Neutrophil (primary cell): ENCODE measurements around the gene KDSR.

ENCODE experiments used
- H3K27ac ChIP-seq: fragments of 200-600 bp; sonication (generic); 2 replicates; pipeline ENCODE4 v1.5.1; 2016; ENCODE audit warnings: mild to moderate bottlenecking, moderate library complexity
- H3K27me3 ChIP-seq: fragments of 200-600 bp; sonication (generic); 2 replicates; pipeline ENCODE4 v1.6.0; 2016; ENCODE audit warnings: mild to moderate bottlenecking
- H3K36me3 ChIP-seq: fragments of 200-600 bp; sonication (generic); 2 replicates; pipeline ENCODE4 v1.5.1; 2017
- H3K4me1 ChIP-seq, 2 experiments: fragments of 200-600 bp in 1 of 2; sonication (generic) in 1 of 2; 1 replicate in 1 of 2; 2 replicates in 1 of 2; pipeline versions ENCODE4 v1.5.1 to v1.6.1; 2013 to 2016; ENCODE audit warnings: low read depth in 1 of 2, low read length in 1 of 2, mild to moderate bottlenecking in 1 of 2, moderate library complexity in 1 of 2; ENCODE audit not compliant: control insufficient read depth in 1 of 2, insufficient read depth in 1 of 2
- H3K4me3 ChIP-seq, 2 experiments: fragments of 200-600 bp in 1 of 2; sonication (generic) in 1 of 2; 1 replicate in 1 of 2; 2 replicates in 1 of 2; pipeline ENCODE4 v1.5.1; 2013 to 2016; ENCODE audit warnings: low read depth in 1 of 2, low read length in 1 of 2, mild to moderate bottlenecking in 1 of 2, moderate library complexity in 1 of 2
- H3K9me3 ChIP-seq: fragments of 200-600 bp; sonication (generic); 2 replicates; pipeline ENCODE4 v1.5.1; 2016
- TF ChIP-seq, protein P1 (sequence below): fragments of 200-600 bp; sonication (generic); IDR thresholded peaks from 2 replicates; pipeline ENCODE4 v1.5.1; 2016; ENCODE audit warnings: antibody characterized with exemption

KDSR gene

DNA sequence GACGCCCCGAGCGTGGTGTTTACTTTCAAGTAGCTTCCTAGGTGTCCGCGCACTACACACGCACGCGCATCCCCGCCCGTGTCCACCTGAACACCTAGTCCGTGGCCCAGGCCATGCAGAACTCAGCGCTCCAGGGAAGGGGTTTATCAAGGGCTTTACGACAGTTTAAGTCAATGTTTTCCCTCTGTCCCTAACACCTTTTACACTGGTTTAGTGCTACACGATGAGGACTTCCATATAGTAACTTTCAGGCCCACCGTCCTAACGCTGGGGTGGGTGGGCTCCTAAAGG is 46.1 kb downstream of the KDSR start:
- TF ChIP-seq, protein P1, sequence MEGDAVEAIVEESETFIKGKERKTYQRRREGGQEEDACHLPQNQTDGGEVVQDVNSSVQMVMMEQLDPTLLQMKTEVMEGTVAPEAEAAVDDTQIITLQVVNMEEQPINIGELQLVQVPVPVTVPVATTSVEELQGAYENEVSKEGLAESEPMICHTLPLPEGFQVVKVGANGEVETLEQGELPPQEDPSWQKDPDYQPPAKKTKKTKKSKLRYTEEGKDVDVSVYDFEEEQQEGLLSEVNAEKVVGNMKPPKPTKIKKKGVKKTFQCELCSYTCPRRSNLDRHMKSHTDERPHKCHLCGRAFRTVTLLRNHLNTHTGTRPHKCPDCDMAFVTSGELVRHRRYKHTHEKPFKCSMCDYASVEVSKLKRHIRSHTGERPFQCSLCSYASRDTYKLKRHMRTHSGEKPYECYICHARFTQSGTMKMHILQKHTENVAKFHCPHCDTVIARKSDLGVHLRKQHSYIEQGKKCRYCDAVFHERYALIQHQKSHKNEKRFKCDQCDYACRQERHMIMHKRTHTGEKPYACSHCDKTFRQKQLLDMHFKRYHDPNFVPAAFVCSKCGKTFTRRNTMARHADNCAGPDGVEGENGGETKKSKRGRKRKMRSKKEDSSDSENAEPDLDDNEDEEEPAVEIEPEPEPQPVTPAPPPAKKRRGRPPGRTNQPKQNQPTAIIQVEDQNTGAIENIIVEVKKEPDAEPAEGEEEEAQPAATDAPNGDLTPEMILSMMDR, result no peak
- H3K4me1 ChIP-seq, result peaks cover 37 to 39% of the 10 kb centered on the region in 2 experiments
- no peak overlapping the region for H3K27ac ChIP-seq
- no peaks in the 10 kb centered on the region for H3K36me3 ChIP-seq
- peak overlapping the region; percentile 66 to 67 for H3K4me3 ChIP-seq
- H3K9me3 ChIP-seq, result no peaks in the 10 kb centered on the region
- H3K27me3 ChIP-seq, result peaks cover 42% of the 10 kb centered on the region

DNA sequence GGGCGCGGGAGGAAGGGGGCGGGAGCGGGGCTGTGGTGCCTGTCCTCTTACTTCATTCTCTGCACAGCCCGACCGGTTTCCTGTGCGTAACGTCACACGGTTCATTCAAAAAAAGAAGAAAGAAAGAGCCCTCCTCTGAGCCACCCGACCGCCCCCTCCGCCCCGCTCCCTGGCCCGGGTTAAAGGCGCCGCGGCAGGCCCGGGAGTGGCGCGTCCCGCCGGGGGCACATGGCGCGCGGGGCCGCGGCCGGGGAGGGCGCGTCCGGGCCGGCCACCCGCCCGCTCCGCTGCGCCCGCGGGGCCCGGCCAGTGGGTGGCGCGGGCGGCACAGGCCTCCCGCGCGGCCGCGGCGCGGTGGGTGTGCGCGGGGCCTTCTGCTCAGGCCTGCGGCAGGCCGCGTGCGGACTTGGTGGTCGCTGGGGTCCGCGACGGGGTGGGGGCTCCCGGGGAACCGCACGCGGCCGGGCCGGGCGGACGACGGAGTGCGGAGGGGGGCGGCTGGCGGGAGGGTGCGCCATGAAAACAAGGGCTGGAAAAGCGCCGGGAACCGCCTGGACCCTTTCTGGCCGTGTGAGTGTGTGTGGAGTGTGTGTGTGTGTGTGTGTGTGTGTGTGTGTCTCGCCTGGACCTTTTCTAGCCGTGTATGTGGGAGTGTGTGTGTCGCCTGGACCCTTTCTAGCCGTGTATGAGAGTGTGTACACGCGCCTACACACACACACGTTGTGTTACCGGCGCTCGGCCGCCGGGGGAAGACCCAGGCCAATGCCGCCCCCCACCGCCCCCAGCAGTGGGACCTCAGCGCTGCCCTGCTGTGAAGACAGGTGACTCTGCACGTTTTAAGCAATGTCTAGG is 46.7 kb downstream of the KDSR start:
- Histone ChIP-seq H3K4me3 (peak overlapping the region; percentile 66 to 67), H3K27ac (no peak overlapping the region), H3K36me3 (no peaks in the 10 kb centered on the region), H3K27me3 (peaks cover 42% of the 10 kb centered on the region), H3K4me1 (peaks cover 37 to 39% of the 10 kb centered on the region in 2 experiments), H3K9me3 (no peaks in the 10 kb centered on the region)
- TF ChIP-seq, protein P1, result no peak

DNA sequence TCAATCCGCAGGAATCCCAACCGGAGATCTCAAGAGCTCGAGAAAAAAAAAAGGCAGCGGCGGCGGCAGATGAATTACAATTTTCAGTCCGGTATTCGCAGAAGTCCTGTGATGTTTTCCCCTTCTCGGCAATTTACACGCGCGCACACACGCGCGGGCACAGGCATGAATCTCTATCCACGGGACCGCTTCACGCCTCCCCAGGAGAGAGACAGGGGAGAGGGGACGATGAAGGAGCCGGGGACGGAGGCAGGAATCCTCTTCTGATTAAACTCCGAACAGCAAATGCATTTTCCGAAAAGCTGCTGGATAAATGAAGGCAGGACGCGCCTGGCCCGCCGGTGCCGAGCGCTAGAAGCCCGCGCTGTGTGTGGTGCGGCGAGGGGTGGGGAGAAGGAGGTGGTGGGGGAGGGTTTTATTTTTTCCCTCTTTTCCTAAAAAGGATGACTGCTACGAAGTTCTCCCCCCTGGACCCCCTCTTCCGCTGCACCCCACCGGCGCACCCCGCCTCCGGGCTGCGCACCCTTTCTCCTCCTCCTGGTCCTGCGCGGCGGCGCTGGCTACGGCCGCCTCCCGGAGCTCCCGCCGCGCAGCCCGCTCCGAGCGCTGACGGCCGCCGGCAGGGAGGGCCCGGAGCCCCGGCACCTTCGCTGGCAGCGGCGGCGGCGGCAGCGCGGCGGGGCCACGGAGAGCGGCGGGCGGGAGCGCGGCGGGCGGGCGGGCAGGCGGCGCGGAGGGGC is 47.5 kb downstream of the KDSR start, which contains the start of gene BCL2:
BCL2 (minus strand) TSS at position 387 of the 740 bp plus-strand sequence.
- TF ChIP-seq, protein P1, result no peak
- peak within 1 kb of the TSS; percentile 67 to 77 for H3K4me3 ChIP-seq
- H3K27me3 ChIP-seq, result peaks cover 42% of the 10 kb centered on the region
- H3K4me1 ChIP-seq, result peaks cover 37 to 39% of the 10 kb centered on the region in 2 experiments
- no peak within 1 kb of the TSS for H3K27ac ChIP-seq
- no peaks in the 10 kb centered on the region for H3K9me3 ChIP-seq
- H3K36me3 ChIP-seq, result no peaks in the 10 kb centered on the region

DNA sequence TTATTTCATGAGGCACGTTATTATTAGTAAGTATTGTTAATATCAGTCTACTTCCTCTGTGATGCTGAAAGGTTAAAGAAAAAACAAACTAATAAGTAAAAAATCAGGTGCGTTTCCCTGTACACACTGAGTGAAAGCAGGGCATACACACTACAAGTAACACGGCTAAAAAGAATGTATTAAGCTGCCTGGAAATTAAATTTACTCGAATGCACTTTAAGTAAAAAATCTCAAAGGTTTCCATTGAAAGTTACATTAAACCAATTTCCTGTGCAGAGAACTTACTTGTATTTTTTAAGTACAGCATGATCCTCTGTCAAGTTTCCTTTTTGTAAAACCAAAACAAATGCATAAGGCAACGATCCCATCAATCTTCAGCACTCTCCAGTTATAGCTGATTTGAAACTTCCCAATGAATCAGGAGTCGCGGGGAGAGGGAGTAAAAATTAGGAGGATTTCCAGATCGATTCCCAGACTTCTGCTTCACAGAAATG is 48.1 kb downstream of the KDSR start:
- peaks cover 42% of the 10 kb centered on the region for H3K27me3 ChIP-seq
- TF ChIP-seq, protein P1, result no peak
- no peaks in the 10 kb centered on the region for H3K9me3 ChIP-seq
- H3K4me1 ChIP-seq, result peaks cover 37 to 39% of the 10 kb centered on the region in 2 experiments
- no peaks in the 10 kb centered on the region for H3K36me3 ChIP-seq
- H3K4me3 ChIP-seq, result peak overlapping the region; percentile 67 to 77
- H3K27ac ChIP-seq, result no peak overlapping the region

DNA sequence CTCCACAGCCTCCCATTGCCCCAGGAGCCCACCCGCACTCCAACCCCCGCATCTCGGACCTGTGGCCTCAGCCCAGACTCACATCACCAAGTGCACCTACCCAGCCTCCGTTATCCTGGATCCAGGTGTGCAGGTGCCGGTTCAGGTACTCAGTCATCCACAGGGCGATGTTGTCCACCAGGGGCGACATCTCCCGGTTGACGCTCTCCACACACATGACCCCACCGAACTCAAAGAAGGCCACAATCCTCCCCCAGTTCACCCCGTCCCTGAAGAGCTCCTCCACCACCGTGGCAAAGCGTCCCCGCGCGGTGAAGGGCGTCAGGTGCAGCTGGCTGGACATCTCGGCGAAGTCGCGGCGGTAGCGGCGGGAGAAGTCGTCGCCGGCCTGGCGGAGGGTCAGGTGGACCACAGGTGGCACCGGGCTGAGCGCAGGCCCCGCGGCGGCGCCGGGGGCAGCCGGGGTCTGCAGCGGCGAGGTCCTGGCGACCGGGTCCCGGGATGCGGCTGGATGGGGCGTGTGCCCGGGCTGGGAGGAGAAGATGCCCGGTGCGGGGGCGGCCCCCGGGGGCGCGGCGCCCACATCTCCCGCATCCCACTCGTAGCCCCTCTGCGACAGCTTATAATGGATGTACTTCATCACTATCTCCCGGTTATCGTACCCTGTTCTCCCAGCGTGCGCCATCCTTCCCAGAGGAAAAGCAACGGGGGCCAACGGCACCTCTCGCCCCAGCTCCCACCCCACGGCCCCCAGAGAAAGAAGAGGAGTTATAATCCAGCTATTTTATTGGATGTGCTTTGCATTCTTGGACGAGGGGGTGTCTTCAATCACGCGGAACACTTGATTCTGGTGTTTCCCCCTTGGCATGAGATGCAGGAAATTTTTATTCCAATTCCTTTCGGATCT is 48.8 kb downstream of the KDSR start:
- Histone ChIP-seq H3K36me3 (no peaks in the 10 kb centered on the region), H3K27me3 (peaks cover 42% of the 10 kb centered on the region), H3K4me1 (peaks cover 37 to 39% of the 10 kb centered on the region in 2 experiments), H3K9me3 (no peaks in the 10 kb centered on the region), H3K4me3 (peak overlapping the region; percentile 67 to 77), H3K27ac (no peak overlapping the region)
- TF ChIP-seq, protein P1, result peak; percentile 48
